HG03175 (cell line): ENCODE results near the gene ECSCR.
A peak's percentile ranks its signal among the peaks of the same experiment; 100 is the strongest.
"Not testable (repeated sequence)": the region's sequence is repeated elsewhere in the genome, so short reads cannot be mapped to it uniquely, and the experiment has no call there.

Experiments used
- ATAC-seq: cut with Tn5 transposase; IDR thresholded peaks from one replicate; pipeline ENCODE4 v1.9.1; 2021; ENCODE audit warnings: mild to moderate bottlenecking, moderate library complexity; ENCODE audit not compliant: unreplicated experiment

The ECSCR gene

DNA sequence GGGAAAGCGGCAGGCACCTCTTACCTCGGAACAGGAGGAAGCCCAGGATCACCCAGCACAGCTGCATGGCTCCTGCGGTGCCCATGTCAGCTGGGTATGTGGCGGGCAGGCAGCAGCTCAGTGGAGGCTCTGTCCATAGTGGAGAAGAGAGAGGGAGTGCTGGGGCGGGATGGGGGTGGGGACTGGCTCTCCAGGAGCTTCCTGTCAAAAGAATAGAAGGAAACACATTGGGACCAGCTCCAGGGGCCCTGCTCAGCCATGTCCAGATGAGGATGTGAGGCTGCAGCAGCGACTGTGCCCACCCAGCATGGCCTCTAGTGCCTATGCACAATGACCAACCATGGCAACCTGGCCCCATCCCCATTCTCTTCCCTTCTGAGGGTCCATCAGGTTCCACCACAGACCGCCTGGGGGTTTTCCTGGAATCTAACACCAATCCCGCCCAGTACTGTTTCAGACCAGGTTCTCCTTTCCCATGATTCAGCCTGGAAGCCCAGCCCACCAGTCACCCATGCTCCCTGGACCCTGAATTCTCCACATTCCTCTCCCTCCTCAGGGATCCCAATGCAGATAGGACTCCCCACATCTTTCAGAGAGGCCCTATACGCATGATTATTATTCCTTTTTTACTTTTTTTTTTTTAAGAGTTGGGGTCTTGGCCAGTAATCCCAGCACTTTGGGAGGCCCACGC lies at the start of gene ECSCR:
ECSCR (minus strand) TSS at position 158 of the 691 bp plus-strand sequence; CDS start at position 85, 73 bp downstream.
- no peak for ATAC-seq

- not testable (repeated sequence) for ATAC-seq
Observed at GRCh38 chr5:139504722-139505121, 42.2 kb upstream of the ECSCR start.

GRCh38 chr5:139503879-139504278 lies 41.3 kb upstream of the ECSCR start:
- not testable (repeated sequence) for ATAC-seq

- not testable (repeated sequence) for ATAC-seq
Observed at GRCh38 chr5:139503036-139503817, 40.7 kb upstream of the ECSCR start.

- ATAC-seq, result no peak
Observed at GRCh38 chr5:139501381-139501780, 38.8 kb upstream of the ECSCR start.

DNA sequence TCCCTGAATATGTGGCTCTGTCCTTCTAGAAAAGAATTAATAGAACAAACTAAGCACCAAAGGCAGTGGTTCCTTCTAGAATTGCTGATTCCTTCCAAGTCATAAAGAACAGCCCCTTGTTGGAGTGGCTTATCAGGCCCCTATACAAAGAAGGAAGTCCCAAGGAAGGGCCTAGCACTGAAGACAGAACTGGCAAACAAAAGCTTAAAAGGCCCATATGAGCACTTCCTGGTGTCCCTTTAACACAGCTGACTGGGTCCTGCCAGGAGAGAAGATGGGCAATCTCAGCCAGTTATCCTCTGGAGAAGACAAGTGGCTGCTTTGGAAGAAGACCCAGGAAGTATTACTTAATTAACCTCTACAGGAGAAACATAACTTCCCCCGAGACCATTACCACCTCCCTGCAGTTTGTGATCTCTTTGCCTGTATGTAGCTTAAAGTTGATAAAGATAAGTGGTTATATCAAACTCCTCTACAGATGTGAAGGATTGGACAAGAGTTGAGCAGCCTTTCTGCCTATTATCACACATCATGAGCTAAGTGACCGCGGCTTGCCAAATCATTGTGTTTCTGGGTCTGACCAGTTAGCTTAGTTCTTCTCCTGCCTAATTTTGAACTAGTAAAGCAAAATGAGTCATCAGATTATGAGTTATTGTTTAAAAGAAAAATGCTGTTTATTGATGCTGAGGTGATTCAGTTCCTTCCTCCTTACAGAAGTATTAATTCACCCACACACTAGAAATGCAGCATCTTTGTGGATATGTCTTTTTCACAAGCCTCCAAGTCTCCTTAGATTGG lies 33.3 kb upstream of the ECSCR start:
- no peak for ATAC-seq

- no peak for ATAC-seq
Observed at GRCh38 chr5:139494832-139495231, 32.3 kb upstream of the ECSCR start.

- no peak for ATAC-seq
Observed at GRCh38 chr5:139494256-139494655, 31.7 kb upstream of the ECSCR start.

GRCh38 chr5:139492700-139493192 lies 30.2 kb upstream of the ECSCR start:
- ATAC-seq, result no peak

DNA sequence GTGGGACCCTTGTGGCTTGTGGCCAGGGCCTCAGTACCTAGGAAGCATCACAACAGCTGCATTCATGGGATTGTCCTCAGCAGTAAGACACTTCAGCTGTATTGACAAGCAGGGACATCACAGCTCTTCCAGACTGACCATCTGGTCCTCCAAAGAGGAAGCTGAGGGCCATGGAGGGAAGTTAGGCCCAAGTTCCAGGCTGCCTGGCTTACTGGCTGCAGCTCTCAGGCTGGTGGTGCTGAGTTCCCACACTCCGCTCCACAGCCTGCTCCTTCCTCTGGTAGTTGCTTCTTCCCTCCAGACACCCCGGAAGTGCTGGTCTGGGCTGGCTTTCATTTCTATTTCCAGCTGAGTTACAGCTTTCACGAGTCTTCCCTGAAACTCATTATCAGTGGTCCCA lies 25.7 kb upstream of the ECSCR start:
- no peak for ATAC-seq

DNA sequence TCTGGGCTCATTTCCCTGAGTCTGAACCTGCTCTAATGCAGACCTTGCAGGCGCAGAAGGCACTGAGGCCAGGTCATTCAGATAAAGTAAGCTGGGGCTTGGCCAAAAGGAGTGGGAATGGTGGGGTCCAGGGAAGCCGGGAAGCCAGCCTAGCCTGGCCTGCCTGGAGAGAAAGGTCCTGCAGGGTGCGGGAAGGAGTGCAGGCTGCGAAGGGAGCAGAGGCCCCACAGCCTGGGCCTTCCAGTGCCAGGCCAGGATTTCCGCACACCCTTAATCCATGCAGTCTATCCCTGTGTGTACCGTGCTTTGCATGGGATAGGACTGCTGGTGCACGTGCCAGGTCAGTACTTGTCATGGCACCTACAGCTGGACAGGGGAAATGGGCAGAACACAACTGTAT lies 23.7 kb upstream of the ECSCR start:
- ATAC-seq, result no peak

- not testable (repeated sequence) for ATAC-seq
Observed at GRCh38 chr5:139482890-139483208, 20.3 kb upstream of the ECSCR start.

- peak; percentile 59 for ATAC-seq
Observed at GRCh38 chr5:139482050-139482889, 19.7 kb upstream of the ECSCR start, which contains the start of gene STING1. Gene STING1 (minus strand): TSS chr5:139482758. CDS start chr5:139481704, 1,054 bp downstream.

GRCh38 chr5:139481580-139482049 lies 19.1 kb upstream of the ECSCR start:
- ATAC-seq, result no peak

DNA sequence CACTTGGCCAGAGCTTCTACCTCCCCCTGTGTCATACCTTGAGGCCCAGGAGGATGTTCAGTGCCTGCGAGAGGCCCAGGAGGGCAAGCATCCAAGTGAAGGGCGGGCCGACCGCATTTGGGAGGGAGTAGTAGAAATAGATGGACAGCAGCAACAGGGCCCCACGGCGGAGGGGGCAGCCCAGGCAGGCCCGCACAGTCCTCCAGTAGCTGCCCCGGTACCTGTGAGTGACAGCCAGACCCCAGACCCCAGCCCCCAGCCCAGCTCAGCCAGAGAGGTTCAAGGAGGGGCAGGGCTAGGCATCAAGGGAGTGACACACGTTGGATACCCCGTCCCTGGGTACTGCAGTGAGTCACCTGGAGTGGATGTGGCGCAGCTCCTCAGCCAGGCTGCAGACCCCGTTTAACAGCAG lies 18.6 kb upstream of the ECSCR start:
- no peak for ATAC-seq

GRCh38 chr5:139479729-139480128 lies 17.2 kb upstream of the ECSCR start:
- ATAC-seq, result not testable (repeated sequence)

GRCh38 chr5:139478657-139479423 lies 16.3 kb upstream of the ECSCR start:
- ATAC-seq, result not testable (repeated sequence)

- no peak for ATAC-seq
Observed at GRCh38 chr5:139475865-139476617, 13.5 kb upstream of the ECSCR start.
